Endothelial cell of umbilical vein (primary cell): ENCODE measurements around the gene ACSF3.

Experiments
- EZH2 ChIP-seq: IDR thresholded peaks from 2 replicates; pipeline ENCODE4 v1.6.1; 2012; ENCODE audit warnings: borderline replicate concordance, low read depth, mild to moderate bottlenecking, moderate library complexity, low read length, inconsistent platforms; ENCODE audit not compliant: severe bottlenecking
- JUN ChIP-seq: IDR thresholded peaks from 2 replicates; pipeline ENCODE4 v1.6.1; 2011; ENCODE audit warnings: borderline replicate concordance, low read depth; ENCODE audit not compliant: insufficient read length, insufficient read depth
- POLR2A ChIP-seq: IDR thresholded peaks from 2 replicates; pipeline ENCODE4 v1.6.1; 2012; ENCODE audit warnings: low read depth, mild to moderate bottlenecking, control low read depth, low read length
- TF ChIP-seq, protein P1 (sequence below), 2 donors: IDR thresholded peaks; 1 replicate in 1 of 2; 2 replicates in 1 of 2; pipeline ENCODE4 v1.5.1; 2011; ENCODE audit warnings: low read length in 2 of 2, mild to moderate bottlenecking in 2 of 2, moderate library complexity in 2 of 2, control low read depth in 1 of 2, inconsistent platforms in 1 of 2, low read depth in 1 of 2; ENCODE audit not compliant: insufficient read depth in 1 of 2; ENCODE audit errors: extremely low read depth in 1 of 2

DNA sequence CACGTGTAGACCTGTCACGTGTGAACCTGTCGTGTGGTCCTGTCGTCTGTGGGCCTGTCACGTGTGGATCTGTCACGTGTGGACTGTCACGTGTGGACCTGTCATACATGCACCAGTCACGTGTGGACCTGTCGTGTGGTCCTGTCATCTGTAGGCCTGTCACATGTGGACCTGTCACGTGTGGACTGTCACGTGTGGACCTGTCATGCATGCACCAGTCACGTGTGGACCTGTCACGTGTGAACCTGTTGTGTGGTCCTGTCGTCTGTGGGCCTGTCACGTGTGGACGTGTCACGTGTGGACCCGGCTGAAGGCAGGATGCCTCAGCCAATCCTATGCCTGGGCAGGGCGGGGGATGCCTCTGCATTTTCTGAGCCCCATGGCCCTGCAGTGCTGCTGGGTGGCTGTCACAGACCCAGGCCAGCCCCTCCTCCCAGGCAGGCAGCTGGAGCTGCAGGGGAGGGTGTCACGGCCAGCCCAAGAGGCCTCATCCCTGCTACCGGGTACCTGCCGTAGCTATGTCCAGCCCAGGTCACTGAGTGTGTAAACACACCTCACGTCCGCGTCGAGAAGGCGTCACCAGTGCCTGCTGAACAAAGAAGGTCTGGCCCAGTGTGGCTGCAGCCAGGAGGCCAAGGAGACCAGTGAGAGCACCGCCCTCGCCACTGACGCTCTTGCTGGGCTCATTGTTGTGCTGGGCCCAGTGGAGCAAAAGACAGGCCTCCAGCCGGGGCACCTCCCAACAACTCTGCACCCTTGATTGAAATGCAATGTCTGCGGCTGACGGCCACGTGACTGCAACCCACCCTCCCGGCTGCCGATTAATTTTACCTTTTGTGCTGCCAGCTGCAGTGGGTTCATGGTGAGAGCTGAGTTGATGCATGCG lies 18.6 kb upstream of the ACSF3 start:
- TF ChIP-seq, protein P1, sequence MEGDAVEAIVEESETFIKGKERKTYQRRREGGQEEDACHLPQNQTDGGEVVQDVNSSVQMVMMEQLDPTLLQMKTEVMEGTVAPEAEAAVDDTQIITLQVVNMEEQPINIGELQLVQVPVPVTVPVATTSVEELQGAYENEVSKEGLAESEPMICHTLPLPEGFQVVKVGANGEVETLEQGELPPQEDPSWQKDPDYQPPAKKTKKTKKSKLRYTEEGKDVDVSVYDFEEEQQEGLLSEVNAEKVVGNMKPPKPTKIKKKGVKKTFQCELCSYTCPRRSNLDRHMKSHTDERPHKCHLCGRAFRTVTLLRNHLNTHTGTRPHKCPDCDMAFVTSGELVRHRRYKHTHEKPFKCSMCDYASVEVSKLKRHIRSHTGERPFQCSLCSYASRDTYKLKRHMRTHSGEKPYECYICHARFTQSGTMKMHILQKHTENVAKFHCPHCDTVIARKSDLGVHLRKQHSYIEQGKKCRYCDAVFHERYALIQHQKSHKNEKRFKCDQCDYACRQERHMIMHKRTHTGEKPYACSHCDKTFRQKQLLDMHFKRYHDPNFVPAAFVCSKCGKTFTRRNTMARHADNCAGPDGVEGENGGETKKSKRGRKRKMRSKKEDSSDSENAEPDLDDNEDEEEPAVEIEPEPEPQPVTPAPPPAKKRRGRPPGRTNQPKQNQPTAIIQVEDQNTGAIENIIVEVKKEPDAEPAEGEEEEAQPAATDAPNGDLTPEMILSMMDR (IDR thresholded peaks at IDR 0.05; ENCODE audit: extremely low read depth in 1 of 2, insufficient read depth in 1 of 2, low read depth in 1 of 2, low read length in 2 of 2): no peak
- TF ChIP-seq POLR2A: no peak
- TF ChIP-seq JUN: no peak
- no peak for TF ChIP-seq EZH2
